Measurements from ENCODE around the gene CLECL1. TPM values are rescaled to one million over a fixed set of nuclear protein-coding genes. Genes with fewer than 3 reads are reported as not detected.
"Not testable (repeated sequence)": the region's sequence is repeated elsewhere in the genome, so short reads cannot be mapped to it uniquely, and the experiment has no call there.

Gene CLECL1
- total RNA-seq, 1 experiment from 2014 or later, result not detected

DNA sequence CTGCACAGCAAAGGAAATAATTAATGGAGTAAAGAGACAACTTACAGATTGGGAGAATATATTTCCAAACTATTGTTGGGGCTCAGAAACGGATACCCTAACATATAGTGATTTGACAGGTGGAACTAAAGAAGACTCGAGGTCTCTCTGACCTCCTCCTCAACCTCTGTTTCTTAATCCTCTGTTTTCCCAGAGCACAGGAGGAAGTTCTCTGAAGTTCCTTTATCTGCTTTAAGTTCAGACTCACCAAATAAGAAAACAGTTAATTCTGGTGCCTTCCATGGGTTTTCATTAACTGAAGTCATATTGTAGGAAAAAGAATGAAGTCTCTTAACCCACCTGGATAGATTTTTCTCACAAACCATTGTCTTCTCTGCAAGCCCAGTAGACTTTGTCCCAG, 34.2 kb downstream of the CLECL1 start:
- Histone ChIP-seq H3K4me3 (replicated peaks in 1 of 2; ENCODE audit: low read depth in 1 of 2, low read length in 2 of 2) (no peak overlapping the region), H4K20me1 (ENCODE audit: insufficient read depth) (no peaks in the 10 kb centered on the region), H3K9me3 (ENCODE audit: control insufficient read depth in 1 of 2, insufficient read depth in 1 of 2, low read depth in 1 of 2, low read length in 2 of 2) (no peaks in the 10 kb centered on the region), H2AFZ (ENCODE audit: low read depth, low read length, poor library complexity, severe bottlenecking) (no peak overlapping the region), H3K4me2 (ENCODE audit: low read length) (no peak overlapping the region), H3K36me3 (ENCODE audit: control insufficient read depth in 1 of 2, insufficient read depth in 2 of 2, low read length in 2 of 2) (no peaks in the 10 kb centered on the region), H3K4me1 (ENCODE audit: control insufficient read depth in 1 of 2, insufficient read depth in 2 of 2, low read length in 2 of 2) (no peaks in the 10 kb centered on the region), H3K9ac (ENCODE audit: low read length) (no peak overlapping the region), H3K9me2 (ENCODE audit: insufficient read depth) (no peaks in the 10 kb centered on the region), H3K27me3 (ENCODE audit: insufficient read depth, low read length) (no peaks in the 10 kb centered on the region), H3K79me2 (ENCODE audit: insufficient read depth, low read length) (no peaks in the 10 kb centered on the region), H3K27ac (ENCODE audit: low read depth, low read length) (no peak overlapping the region)
- TF ChIP-seq SRF (IDR thresholded peaks at IDR 0.05; ENCODE audit: low read depth) (no peak), ELF1 (IDR thresholded peaks at IDR 0.05; ENCODE audit: borderline replicate concordance, low read depth) (no peak), ZFX (IDR thresholded peaks at IDR 0.05) (no peak), POLR2A (IDR thresholded peaks at IDR 0.05; ENCODE audit: borderline replicate concordance, extremely low read depth, insufficient read depth, insufficient read length) (no peak)
- TF ChIP-seq, protein P1, sequence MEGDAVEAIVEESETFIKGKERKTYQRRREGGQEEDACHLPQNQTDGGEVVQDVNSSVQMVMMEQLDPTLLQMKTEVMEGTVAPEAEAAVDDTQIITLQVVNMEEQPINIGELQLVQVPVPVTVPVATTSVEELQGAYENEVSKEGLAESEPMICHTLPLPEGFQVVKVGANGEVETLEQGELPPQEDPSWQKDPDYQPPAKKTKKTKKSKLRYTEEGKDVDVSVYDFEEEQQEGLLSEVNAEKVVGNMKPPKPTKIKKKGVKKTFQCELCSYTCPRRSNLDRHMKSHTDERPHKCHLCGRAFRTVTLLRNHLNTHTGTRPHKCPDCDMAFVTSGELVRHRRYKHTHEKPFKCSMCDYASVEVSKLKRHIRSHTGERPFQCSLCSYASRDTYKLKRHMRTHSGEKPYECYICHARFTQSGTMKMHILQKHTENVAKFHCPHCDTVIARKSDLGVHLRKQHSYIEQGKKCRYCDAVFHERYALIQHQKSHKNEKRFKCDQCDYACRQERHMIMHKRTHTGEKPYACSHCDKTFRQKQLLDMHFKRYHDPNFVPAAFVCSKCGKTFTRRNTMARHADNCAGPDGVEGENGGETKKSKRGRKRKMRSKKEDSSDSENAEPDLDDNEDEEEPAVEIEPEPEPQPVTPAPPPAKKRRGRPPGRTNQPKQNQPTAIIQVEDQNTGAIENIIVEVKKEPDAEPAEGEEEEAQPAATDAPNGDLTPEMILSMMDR (IDR thresholded peaks at IDR 0.05 in 2 of 3, conservative IDR thresholded peaks at IDR 0.05 in 1 of 3; ENCODE audit: borderline replicate concordance in 1 of 3, insufficient read depth in 1 of 3, low read depth in 2 of 3, low read length in 2 of 3), result no peak
- intact Hi-C loops (cut with micrococcal nuclease), result no loop called here
- BruUV-seq (replicated peaks), result no TSS peak
- ChIA-PET RAD21 (ENCODE audit: low non-redundant PET in 1 of 2, low total read pairs in 2 of 2, uncharacterized antibody in 2 of 2, unreplicated experiment in 2 of 2) (no interaction called here), POLR2A (no interaction called here), CTCF (interaction anchor here (1.8 kb wide), 1 partner anchor 10 kb away, joined by 9 read pairs; no protein-coding TSS in a partner anchor)
- no peak for DNase-seq (ENCODE audit: low read depth, low spot score)
- no peak for ATAC-seq

DNA sequence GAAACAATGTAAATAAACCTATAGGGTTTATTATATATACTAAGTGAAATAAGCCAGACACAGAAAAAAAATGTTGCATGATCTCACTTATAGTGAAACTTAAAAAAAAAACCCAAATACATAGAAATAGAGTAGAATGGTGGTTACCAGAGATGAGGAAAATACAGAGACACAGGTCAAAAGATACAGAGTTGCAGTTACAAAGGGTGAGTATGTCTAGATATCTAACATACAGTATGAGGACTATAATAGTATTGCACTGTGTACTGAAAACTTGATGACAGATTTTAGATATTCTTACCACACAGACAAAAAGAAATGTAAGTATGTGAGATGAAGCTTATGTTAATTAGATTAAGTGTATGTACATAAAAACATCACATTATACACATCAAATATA, 35.3 kb downstream of the CLECL1 start:
- H3K9ac ChIP-seq (ENCODE audit: low read length), result no peak overlapping the region
- H3K79me2 ChIP-seq (ENCODE audit: insufficient read depth, low read length), result no peaks in the 10 kb centered on the region
- BruUV-seq (replicated peaks), result no TSS peak
- no peak overlapping the region for H3K4me2 ChIP-seq (ENCODE audit: low read length)
- no peak overlapping the region for H3K27ac ChIP-seq (ENCODE audit: low read depth, low read length)
- no peaks in the 10 kb centered on the region for H4K20me1 ChIP-seq (ENCODE audit: insufficient read depth)
- ATAC-seq (no peak), DNase-seq (ENCODE audit: low read depth, low spot score) (no peak)
- no peaks in the 10 kb centered on the region for H3K27me3 ChIP-seq (ENCODE audit: insufficient read depth, low read length)
- ChIA-PET POLR2A (no interaction called here), CTCF (no interaction called here), RAD21 (ENCODE audit: low non-redundant PET in 1 of 2, low total read pairs in 2 of 2, uncharacterized antibody in 2 of 2, unreplicated experiment in 2 of 2) (no interaction called here)
- no peak overlapping the region for H2AFZ ChIP-seq (ENCODE audit: low read depth, low read length, poor library complexity, severe bottlenecking)
- H3K9me3 ChIP-seq (ENCODE audit: control insufficient read depth in 1 of 2, insufficient read depth in 1 of 2, low read depth in 1 of 2, low read length in 2 of 2), result no peaks in the 10 kb centered on the region
- H3K4me3 ChIP-seq (replicated peaks in 1 of 2; ENCODE audit: low read depth in 1 of 2, low read length in 2 of 2), result no peak overlapping the region
- TF ChIP-seq FOSL1 (IDR thresholded peaks at IDR 0.05; ENCODE audit: low read depth) (no peak), TCF7L2 (IDR thresholded peaks at IDR 0.05; ENCODE audit: borderline replicate concordance, extremely low read depth, insufficient read depth, insufficient read length) (no peak), ZNF274 (IDR thresholded peaks at IDR 0.05; ENCODE audit: low read depth, low read length) (no peak), POLR2AphosphoS5 (IDR thresholded peaks at IDR 0.05; ENCODE audit: low read depth, low read length) (no peak), CEBPB (IDR thresholded peaks at IDR 0.05; ENCODE audit: low read depth) (no peak), JUND (IDR thresholded peaks at IDR 0.05) (no peak), RAD21 (IDR thresholded peaks at IDR 0.05; ENCODE audit: low read depth) (no peak), SIN3A (IDR thresholded peaks at IDR 0.05; ENCODE audit: low read depth) (no peak), CBX3 (IDR thresholded peaks at IDR 0.05; ENCODE audit: low read depth) (no peak)
- H3K36me3 ChIP-seq (ENCODE audit: control insufficient read depth in 1 of 2, insufficient read depth in 2 of 2, low read length in 2 of 2), result no peaks in the 10 kb centered on the region
- intact Hi-C loops (cut with micrococcal nuclease), result no loop called here
- no peaks in the 10 kb centered on the region for H3K4me1 ChIP-seq (ENCODE audit: control insufficient read depth in 1 of 2, insufficient read depth in 2 of 2, low read length in 2 of 2)
- no peaks in the 10 kb centered on the region for H3K9me2 ChIP-seq (ENCODE audit: insufficient read depth)

- H3K27ac ChIP-seq (ENCODE audit: low read depth, low read length); H3K36me3 ChIP-seq (ENCODE audit: control insufficient read depth in 1 of 2, insufficient read depth in 2 of 2, low read length in 2 of 2); CTCF ChIA-PET; H3K9ac ChIP-seq (ENCODE audit: low read length); RAD21 ChIA-PET (ENCODE audit: low non-redundant PET in 1 of 2, low total read pairs in 2 of 2, uncharacterized antibody in 2 of 2, unreplicated experiment in 2 of 2); H3K4me2 ChIP-seq (ENCODE audit: low read length); DNase-seq (ENCODE audit: low read depth, low spot score); H3K9me2 ChIP-seq (ENCODE audit: insufficient read depth); POLR2A ChIA-PET; ATAC-seq; H3K4me1 ChIP-seq (ENCODE audit: control insufficient read depth in 1 of 2, insufficient read depth in 2 of 2, low read length in 2 of 2); BruUV-seq (replicated peaks); H3K79me2 ChIP-seq (ENCODE audit: insufficient read depth, low read length); H3K4me3 ChIP-seq (replicated peaks in 1 of 2; ENCODE audit: low read depth in 1 of 2, low read length in 2 of 2); H3K9me3 ChIP-seq (ENCODE audit: control insufficient read depth in 1 of 2, insufficient read depth in 1 of 2, low read depth in 1 of 2, low read length in 2 of 2); H4K20me1 ChIP-seq (ENCODE audit: insufficient read depth); H2AFZ ChIP-seq (ENCODE audit: low read depth, low read length, poor library complexity, severe bottlenecking); intact Hi-C loops (cut with micrococcal nuclease); H3K27me3 ChIP-seq (ENCODE audit: insufficient read depth, low read length): not testable (repeated sequence)
These were observed 37.2 kb downstream of the CLECL1 start for GRCh38 chr12:9695661-9696060.

Measured in HCT116 (cell line).